ENCODE results near the gene SLIT1. TPM values are rescaled to one million over a fixed set of nuclear protein-coding genes. Genes with fewer than 3 reads are reported as not detected.

Gene SLIT1
- total and polyA plus RNA-seq, 2 donors (not counting 1 experiment from before 2014, with no cell fraction given) = 0.15 to 0.49 TPM

GRCh38 chr10:97207131-97207530 is 21.4 kb upstream of the SLIT1 start:
- intact Hi-C loops (cut with micrococcal nuclease) = no loop called here
- peaks cover 4 to 5% of the 10 kb centered on the region in 2 donors for H3K4me1 ChIP-seq (ENCODE audit: control insufficient read depth in 2 of 2, insufficient read depth in 2 of 2, low read length in 2 of 2)
- no peak overlapping the region for H3K27ac Mint-ChIP-seq
- no peaks in the 10 kb centered on the region for H3K36me3 ChIP-seq (replicated peaks in 1 of 2; ENCODE audit: control extremely low read depth in 1 of 2, control insufficient read depth in 1 of 2, extremely low read depth in 1 of 2, insufficient read depth in 2 of 2, low read length in 1 of 2)
- DNase-seq (no peak), ATAC-seq (ENCODE audit: low read depth) (no peak)
- H3K79me2 ChIP-seq (ENCODE audit: control insufficient read depth, insufficient read depth, low read length) = no peaks in the 10 kb centered on the region
- H3K27me3 ChIP-seq (replicated peaks in 1 of 4; ENCODE audit: control extremely low read depth in 1 of 4, control insufficient read depth in 3 of 4, insufficient read depth in 4 of 4, low read length in 3 of 4) = peaks cover 0 to 9% (median 1%) of the 10 kb centered on the region in 4 experiments
- peaks cover 4% of the 10 kb centered on the region for H3K27me3 Mint-ChIP-seq
- H3K9ac ChIP-seq (ENCODE audit: low read length) = no peak overlapping the region
- POLR2A ChIA-PET = no interaction called here
- WGBS (ENCODE audit: insufficient coverage) = 93% methylated on average over 2 of the region's 6 CpGs
- TF ChIP-seq CTCF (IDR thresholded peaks at IDR 0.05) (no peak), EZH2 (IDR thresholded peaks at IDR 0.05; ENCODE audit: borderline replicate concordance, insufficient read depth, low read depth, low read length, poor library complexity, severe bottlenecking) (no peak)
- H3K4me1 Mint-ChIP-seq = peaks cover 7% of the 10 kb centered on the region
- H4K20me1 ChIP-seq (ENCODE audit: control insufficient read depth, insufficient read depth, low read length, poor library complexity, severe bottlenecking) = no peaks in the 10 kb centered on the region
- no peak overlapping the region for H3K4me3 ChIP-seq (ENCODE audit: control extremely low read depth in 1 of 5, extremely low read depth in 1 of 5, insufficient read depth in 1 of 5, low read depth in 2 of 5, low read length in 4 of 5)
- H2AFZ ChIP-seq (ENCODE audit: insufficient read depth, low read depth, low read length, poor library complexity, severe bottlenecking) = no peak overlapping the region
- H3K27ac ChIP-seq (ENCODE audit: low read length in 2 of 2) = no peak overlapping the region
- no peak overlapping the region for H3K4me3 Mint-ChIP-seq
- CTCF ChIA-PET = interaction anchor here (1.2 to 12.7 kb wide), 4 partner anchors 9 to 182 kb away, joined by 3 to 412 read pairs (median 75); no protein-coding TSS in a partner anchor
- H3K9me3 Mint-ChIP-seq (ENCODE audit: insufficient read depth) = no peaks in the 10 kb centered on the region
- no peak overlapping the region for H3K4me2 ChIP-seq (replicated peaks; ENCODE audit: low read depth, low read length, poor library complexity, severe bottlenecking)
- peaks cover 0 to 5% (median 0%) of the 10 kb centered on the region in 3 donors for H3K9me3 ChIP-seq (ENCODE audit: control extremely low read depth in 1 of 3, control insufficient read depth in 2 of 3, insufficient read depth in 1 of 3, low read length in 2 of 3)

GRCh38 chr10:97204826-97205679 is 19.3 kb upstream of the SLIT1 start:
- ATAC-seq (ENCODE audit: low read depth) (no peak), DNase-seq (no peak)
- Histone ChIP-seq H3K27ac (ENCODE audit: low read length in 2 of 2) (no peak overlapping the region), H3K36me3 (replicated peaks in 1 of 2; ENCODE audit: control extremely low read depth in 1 of 2, control insufficient read depth in 1 of 2, extremely low read depth in 1 of 2, insufficient read depth in 2 of 2, low read length in 1 of 2) (no peaks in the 10 kb centered on the region), H3K9ac (ENCODE audit: low read length) (no peak overlapping the region), H3K4me2 (replicated peaks; ENCODE audit: low read depth, low read length, poor library complexity, severe bottlenecking) (no peak overlapping the region), H2AFZ (ENCODE audit: insufficient read depth, low read depth, low read length, poor library complexity, severe bottlenecking) (no peak overlapping the region), H3K4me1 (ENCODE audit: control insufficient read depth in 2 of 2, insufficient read depth in 2 of 2, low read length in 2 of 2) (peaks cover 21 to 22% of the 10 kb centered on the region in 2 donors), H3K9me3 (ENCODE audit: control extremely low read depth in 1 of 3, control insufficient read depth in 2 of 3, insufficient read depth in 1 of 3, low read length in 2 of 3) (peaks cover 0 to 5% (median 0%) of the 10 kb centered on the region in 3 donors), H3K4me3 (ENCODE audit: control extremely low read depth in 1 of 5, extremely low read depth in 1 of 5, insufficient read depth in 1 of 5, low read depth in 2 of 5, low read length in 4 of 5) (no peak overlapping the region), H4K20me1 (ENCODE audit: control insufficient read depth, insufficient read depth, low read length, poor library complexity, severe bottlenecking) (no peaks in the 10 kb centered on the region), H3K79me2 (ENCODE audit: control insufficient read depth, insufficient read depth, low read length) (no peaks in the 10 kb centered on the region), H3K27me3 (replicated peaks in 1 of 4; ENCODE audit: control extremely low read depth in 1 of 4, control insufficient read depth in 3 of 4, insufficient read depth in 4 of 4, low read length in 3 of 4) (peaks cover 0 to 12% (median 1%) of the 10 kb centered on the region in 4 experiments)
- peaks cover 21% of the 10 kb centered on the region for H3K4me1 Mint-ChIP-seq
- no peak overlapping the region for H3K4me3 Mint-ChIP-seq
- TF ChIP-seq EZH2 (IDR thresholded peaks at IDR 0.05; ENCODE audit: borderline replicate concordance, insufficient read depth, low read depth, low read length, poor library complexity, severe bottlenecking) (no peak), CTCF (IDR thresholded peaks at IDR 0.05) (no peak)
- peaks cover 4% of the 10 kb centered on the region for H3K27me3 Mint-ChIP-seq
- ChIA-PET POLR2A (no interaction called here), CTCF (interaction anchor here (0.9 to 12.7 kb wide), 6 partner anchors 7 to 168 kb away, joined by 3 to 412 read pairs (median 12); no protein-coding TSS in a partner anchor)
- no peaks in the 10 kb centered on the region for H3K9me3 Mint-ChIP-seq (ENCODE audit: insufficient read depth)
- intact Hi-C loops (cut with micrococcal nuclease) = no loop called here
- 93% methylated on average over 13 of the region's 14 CpGs for WGBS (ENCODE audit: insufficient coverage)
- no peak overlapping the region for H3K27ac Mint-ChIP-seq
